ENCODE measurements around the gene C14orf180.

Gene C14orf180

GRCh38 chr14:104560586-104560945 lies 19.0 kb upstream of the C14orf180 start:
- no peak for FAIRE-seq

GRCh38 chr14:104561124-104561557 lies 18.4 kb upstream of the C14orf180 start:
- DNase-seq (ENCODE audit: insufficient read length, low spot score) (no peak), FAIRE-seq (no peak)
- no peak for TF ChIP-seq CTCF (IDR thresholded peaks at IDR 0.05; ENCODE audit: insufficient read depth, missing control alignments)

More at GRCh38 chr14:104560586-104560945, 19.0 kb upstream of the C14orf180 start:
- no peak for DNase-seq (ENCODE audit: insufficient read length, low spot score)
- no peak for TF ChIP-seq CTCF (IDR thresholded peaks at IDR 0.05; ENCODE audit: insufficient read depth, missing control alignments)

GRCh38 chr14:104561632-104562495 lies 17.7 kb upstream of the C14orf180 start:
- DNase-seq (ENCODE audit: insufficient read length, low spot score), result no peak
- TF ChIP-seq CTCF (IDR thresholded peaks at IDR 0.05; ENCODE audit: insufficient read depth, missing control alignments), result no peak
- FAIRE-seq, result no peak

GRCh38 chr14:104562606-104563005 lies 17.0 kb upstream of the C14orf180 start:
- FAIRE-seq (no peak), DNase-seq (ENCODE audit: insufficient read length, low spot score) (no peak)
- TF ChIP-seq CTCF (IDR thresholded peaks at IDR 0.05; ENCODE audit: insufficient read depth, missing control alignments), result no peak

GRCh38 chr14:104563191-104563741 lies 16.3 kb upstream of the C14orf180 start:
- TF ChIP-seq CTCF (IDR thresholded peaks at IDR 0.05; ENCODE audit: insufficient read depth, missing control alignments), result no peak
- FAIRE-seq, result no peak

GRCh38 chr14:104563742-104564615 lies 15.6 kb upstream of the C14orf180 start:
- DNase-seq (ENCODE audit: insufficient read length, low spot score) (peak; percentile 99), FAIRE-seq (no peak)
- peak; percentile 67 for TF ChIP-seq CTCF (IDR thresholded peaks at IDR 0.05; ENCODE audit: insufficient read depth, missing control alignments)

More at GRCh38 chr14:104563191-104563741, 16.3 kb upstream of the C14orf180 start:
- no peak for DNase-seq (ENCODE audit: insufficient read length, low spot score)
